ENCODE measurements around the gene CUL9.

The CUL9 gene

GRCh38 chr6:43171707-43172103 is 10.3 kb upstream of the CUL9 start:
- DNase-seq = peak; percentile 37
- in situ Hi-C loops (cut with MboI; ENCODE audit: low pct_unique_long_range_greater_than_20kb, low sequenced_read_pairs) = no loop called here

- in situ Hi-C loops (cut with MboI; ENCODE audit: low pct_unique_long_range_greater_than_20kb, low sequenced_read_pairs) = no loop called here
- DNase-seq = peak; percentile 36
These were observed 9.6 kb upstream of the CUL9 start for GRCh38 chr6:43172104-43173007.

- no peak for DNase-seq
- in situ Hi-C loops (cut with MboI; ENCODE audit: low pct_unique_long_range_greater_than_20kb, low sequenced_read_pairs) = no loop called here
These were observed 8.3 kb upstream of the CUL9 start for GRCh38 chr6:43173591-43174262.

GRCh38 chr6:43174263-43175112 is 7.5 kb upstream of the CUL9 start:
- DNase-seq = peak; percentile 99
- in situ Hi-C loops (cut with MboI; ENCODE audit: low pct_unique_long_range_greater_than_20kb, low sequenced_read_pairs) = no loop called here

- in situ Hi-C loops (cut with MboI; ENCODE audit: low pct_unique_long_range_greater_than_20kb, low sequenced_read_pairs) = no loop called here
- DNase-seq = no peak
These were observed 6.1 kb upstream of the CUL9 start for GRCh38 chr6:43175676-43176422.

- DNase-seq = no peak
- in situ Hi-C loops (cut with MboI; ENCODE audit: low pct_unique_long_range_greater_than_20kb, low sequenced_read_pairs) = no loop called here
These were observed 5.6 kb upstream of the CUL9 start for GRCh38 chr6:43176423-43176786.

- in situ Hi-C loops (cut with MboI; ENCODE audit: low pct_unique_long_range_greater_than_20kb, low sequenced_read_pairs) = no loop called here
- no peak for DNase-seq
These were observed 3.8 kb upstream of the CUL9 start for GRCh38 chr6:43178150-43178549.

- DNase-seq = no peak
- in situ Hi-C loops (cut with MboI; ENCODE audit: low pct_unique_long_range_greater_than_20kb, low sequenced_read_pairs) = no loop called here
These were observed 2.8 kb upstream of the CUL9 start for GRCh38 chr6:43178951-43179830.

GRCh38 chr6:43180058-43180457 is 1.9 kb upstream of the CUL9 start:
- in situ Hi-C loops (cut with MboI; ENCODE audit: low pct_unique_long_range_greater_than_20kb, low sequenced_read_pairs) = no loop called here
- no peak for DNase-seq

- no peak for DNase-seq
- in situ Hi-C loops (cut with MboI; ENCODE audit: low pct_unique_long_range_greater_than_20kb, low sequenced_read_pairs) = no loop called here
These were observed 1.0 kb upstream of the CUL9 start for GRCh38 chr6:43180985-43181384.

GRCh38 chr6:43181621-43181941 is 415 bp upstream of the CUL9 start:
- peak; percentile 11 for DNase-seq
- in situ Hi-C loops (cut with MboI; ENCODE audit: low pct_unique_long_range_greater_than_20kb, low sequenced_read_pairs) = no loop called here

- no peak for DNase-seq
- in situ Hi-C loops (cut with MboI; ENCODE audit: low pct_unique_long_range_greater_than_20kb, low sequenced_read_pairs) = no loop called here
These were observed 1.4 kb downstream of the CUL9 start for GRCh38 chr6:43183441-43183840.

GRCh38 chr6:43184268-43184985 is 2.4 kb downstream of the CUL9 start:
- in situ Hi-C loops (cut with MboI; ENCODE audit: low pct_unique_long_range_greater_than_20kb, low sequenced_read_pairs) = no loop called here
- DNase-seq = no peak

- DNase-seq = no peak
- in situ Hi-C loops (cut with MboI; ENCODE audit: low pct_unique_long_range_greater_than_20kb, low sequenced_read_pairs) = no loop called here
These were observed 3.5 kb downstream of the CUL9 start for GRCh38 chr6:43185391-43185985.

- no peak for DNase-seq
- in situ Hi-C loops (cut with MboI; ENCODE audit: low pct_unique_long_range_greater_than_20kb, low sequenced_read_pairs) = no loop called here
These were observed 4.0 kb downstream of the CUL9 start for GRCh38 chr6:43186019-43186418.

GRCh38 chr6:43186706-43187105 is 4.7 kb downstream of the CUL9 start:
- in situ Hi-C loops (cut with MboI; ENCODE audit: low pct_unique_long_range_greater_than_20kb, low sequenced_read_pairs) = no loop called here
- no peak for DNase-seq

- in situ Hi-C loops (cut with MboI; ENCODE audit: low pct_unique_long_range_greater_than_20kb, low sequenced_read_pairs) = no loop called here
- DNase-seq = no peak
These were observed 5.8 kb downstream of the CUL9 start for GRCh38 chr6:43187821-43188220.
